Cardiac muscle cell (in vitro differentiated cells and primary cell): ENCODE measurements around the gene ATRNL1. TPM values are rescaled to one million over a fixed set of nuclear protein-coding genes. Genes with fewer than 3 reads are reported as not detected.
"Not testable (repeated sequence)": the region's sequence is repeated elsewhere in the genome, so short reads cannot be mapped to it uniquely, and the experiment has no call there.

ENCODE experiments used
- DNase-seq, 2 donors: peaks; one replicate each; pipeline versions ENCODE4 v3.0.0 to v3.0.0-alpha.2; 2010 to 2017; ENCODE audit warnings: low read depth in 1 of 2, low spot score in 1 of 2
- H3K27ac ChIP-seq: fragments of 200-600 bp; sonication (generic); 2 replicates; pipeline ENCODE4 v1.5.1; 2016
- H3K27me3 ChIP-seq: fragments of 200-600 bp; sonication (generic); 2 replicates; pipeline ENCODE4 v1.6.0; 2016; ENCODE audit warnings: control low read depth
- H3K36me3 ChIP-seq: fragments of 200-600 bp; sonication (generic); 2 replicates; pipeline ENCODE4 v1.5.1; 2016; ENCODE audit warnings: control low read depth
- H3K4me1 ChIP-seq: fragments of 200-600 bp; sonication (generic); 2 replicates; pipeline ENCODE4 v1.8.1; 2017; ENCODE audit warnings: low read depth, mild to moderate bottlenecking, mixed run types
- H3K4me3 ChIP-seq: fragments of 200-600 bp; sonication (generic); 2 replicates; pipeline ENCODE4 v1.5.1; 2016; ENCODE audit warnings: mild to moderate bottlenecking
- H3K9me3 ChIP-seq: fragments of 200-600 bp; sonication (generic); 2 replicates; pipeline ENCODE4 v1.5.1; 2017; ENCODE audit warnings: low read depth, mild to moderate bottlenecking, control low read depth
- CTCF ChIP-seq: IDR thresholded peaks from 2 replicates; pipeline ENCODE4 v1.5.1; 2012; ENCODE audit warnings: low read depth, mild to moderate bottlenecking, low read length
- polyA plus RNA-seq: library from polyadenylated mRNA; unstranded; fragments of >200 nt; fragmentation: Nextera tagmentation; extraction: Ambion mirVana; gene quantifications from 2 replicates; pipeline ENCODE4 v1.2.1, GENCODE V29; 2016
- total RNA-seq: library from RNA; depleted of rRNA; stranded (reverse); fragments of >200 nt; gene quantifications from 2 replicates; pipeline ENCODE4 v1.2.3, GENCODE V29; 2016

The ATRNL1 gene
- total and polyA plus RNA-seq, 2 experiments from 2014 or later = 4.5 to 14.1 TPM

GRCh38 chr10:115491526-115492140 is 398.5 kb downstream of the ATRNL1 start:
- H3K4me1 ChIP-seq = peaks cover 16% of the 10 kb centered on the region
- DNase-seq = no peak
- no peak for TF ChIP-seq CTCF
- H3K9me3 ChIP-seq = no peaks in the 10 kb centered on the region
- peak overlapping the region; percentile 49 for H3K27ac ChIP-seq
- H3K27me3 ChIP-seq = no peaks in the 10 kb centered on the region
- no peaks in the 10 kb centered on the region for H3K36me3 ChIP-seq
- H3K4me3 ChIP-seq = no peak overlapping the region

- Histone ChIP-seq H3K27me3 (no peaks in the 10 kb centered on the region), H3K4me3 (no peak overlapping the region), H3K9me3 (no peaks in the 10 kb centered on the region), H3K4me1 (no peaks in the 10 kb centered on the region), H3K36me3 (no peaks in the 10 kb centered on the region), H3K27ac (no peak overlapping the region)
- no peak for TF ChIP-seq CTCF
- DNase-seq = no peak
These were observed 410.4 kb downstream of the ATRNL1 start for GRCh38 chr10:115503546-115503945.

GRCh38 chr10:115514895-115515294 is 421.7 kb downstream of the ATRNL1 start:
- no peak for TF ChIP-seq CTCF
- Histone ChIP-seq H3K36me3 (no peaks in the 10 kb centered on the region), H3K9me3 (no peaks in the 10 kb centered on the region), H3K27me3 (no peaks in the 10 kb centered on the region), H3K4me1 (no peaks in the 10 kb centered on the region), H3K4me3 (no peak overlapping the region), H3K27ac (no peak overlapping the region)
- DNase-seq = no peak

GRCh38 chr10:115525141-115525540 is 432.0 kb downstream of the ATRNL1 start:
- no peak overlapping the region for H3K4me3 ChIP-seq
- H3K27me3 ChIP-seq = no peaks in the 10 kb centered on the region
- H3K9me3 ChIP-seq = no peaks in the 10 kb centered on the region
- no peak for TF ChIP-seq CTCF
- no peaks in the 10 kb centered on the region for H3K36me3 ChIP-seq
- no peaks in the 10 kb centered on the region for H3K4me1 ChIP-seq
- no peak overlapping the region for H3K27ac ChIP-seq
- no peak for DNase-seq

GRCh38 chr10:115527682-115528081 is 434.5 kb downstream of the ATRNL1 start:
- not testable (repeated sequence) for H3K27ac ChIP-seq, H3K9me3 ChIP-seq, H3K4me3 ChIP-seq, H3K27me3 ChIP-seq, DNase-seq, H3K36me3 ChIP-seq, H3K4me1 ChIP-seq

- not testable (repeated sequence) for DNase-seq, H3K36me3 ChIP-seq, H3K4me3 ChIP-seq, H3K9me3 ChIP-seq, H3K27ac ChIP-seq, H3K27me3 ChIP-seq, H3K4me1 ChIP-seq
These were observed 443.2 kb downstream of the ATRNL1 start for GRCh38 chr10:115536401-115536800.
